ENCODE results near the gene LCMT1.

LCMT1 gene

DNA sequence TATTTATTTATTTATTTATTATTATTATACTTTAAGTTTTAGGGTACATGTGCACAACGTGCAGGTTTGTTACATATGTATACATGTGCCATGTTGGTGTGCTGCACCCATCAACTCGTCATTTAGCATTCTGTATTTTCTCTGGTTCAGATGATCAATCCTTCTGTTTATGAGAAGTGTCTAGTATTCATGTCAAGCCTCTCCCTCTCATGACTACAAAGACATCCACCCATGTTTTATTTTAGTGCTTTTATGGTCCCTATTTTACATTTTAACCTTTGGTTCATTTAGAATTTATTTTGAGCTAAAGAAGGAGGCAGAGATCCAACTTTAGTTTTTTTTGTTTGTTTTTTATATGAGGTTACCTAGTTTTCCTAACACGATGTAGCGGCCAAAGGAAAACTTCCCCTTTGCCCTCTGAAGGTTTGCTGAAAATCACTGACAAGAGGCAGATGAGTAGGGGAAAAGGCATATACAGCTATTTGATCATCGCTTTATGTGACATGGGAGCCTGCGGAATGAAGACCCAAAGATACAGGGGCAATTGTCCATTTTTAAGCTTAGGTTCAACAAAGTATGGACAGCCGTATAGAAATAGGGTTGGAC is 82.8 kb downstream of the LCMT1 start:
- no peak for DNase-seq (ENCODE audit: low read depth, low spot score)

DNA sequence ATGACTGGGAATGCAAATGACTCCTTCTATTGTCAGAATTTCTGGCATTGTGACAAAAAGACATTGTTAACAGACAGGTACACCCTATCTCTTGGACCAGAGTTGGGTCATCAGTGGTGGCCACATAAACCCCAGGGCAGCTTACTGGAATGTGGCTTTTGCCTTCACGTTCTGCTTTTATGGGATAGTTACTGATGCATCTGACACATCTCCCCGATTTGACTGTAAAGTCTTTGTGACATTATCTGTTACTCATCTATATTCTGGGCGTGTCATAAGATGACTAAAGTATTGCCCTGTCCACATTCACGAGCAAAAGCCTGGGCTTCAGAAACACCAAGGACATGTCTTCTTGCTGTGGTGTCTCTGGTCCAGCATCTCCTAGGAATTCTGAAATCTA is 86.5 kb downstream of the LCMT1 start:
- no peak for DNase-seq (ENCODE audit: low read depth, low spot score)

DNA sequence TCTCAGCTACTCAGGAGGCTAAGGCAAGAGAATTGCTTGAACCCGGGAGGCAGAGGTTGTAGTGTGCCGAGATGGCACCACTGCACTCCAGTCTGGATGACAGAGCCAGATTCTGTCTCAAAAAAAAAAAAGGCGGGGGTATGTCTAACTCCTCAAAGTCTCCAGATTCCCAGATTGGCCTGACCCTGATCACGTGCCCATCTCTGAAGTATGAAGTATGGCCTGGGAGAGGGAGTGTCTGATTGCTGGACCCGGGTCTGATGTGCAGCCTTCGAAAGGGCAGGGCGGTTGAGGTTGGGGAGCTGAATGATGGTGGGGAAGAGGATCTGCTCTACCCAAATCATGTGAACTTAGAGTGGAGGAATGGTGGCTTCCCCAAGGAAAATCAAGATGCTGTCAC is 87.9 kb downstream of the LCMT1 start:
- no peak for DNase-seq (ENCODE audit: low read depth, low spot score)

GRCh38 chr16:25210758-25211157 is 99.2 kb downstream of the LCMT1 start:
- no peak for DNase-seq (ENCODE audit: low read depth, low spot score)

DNA sequence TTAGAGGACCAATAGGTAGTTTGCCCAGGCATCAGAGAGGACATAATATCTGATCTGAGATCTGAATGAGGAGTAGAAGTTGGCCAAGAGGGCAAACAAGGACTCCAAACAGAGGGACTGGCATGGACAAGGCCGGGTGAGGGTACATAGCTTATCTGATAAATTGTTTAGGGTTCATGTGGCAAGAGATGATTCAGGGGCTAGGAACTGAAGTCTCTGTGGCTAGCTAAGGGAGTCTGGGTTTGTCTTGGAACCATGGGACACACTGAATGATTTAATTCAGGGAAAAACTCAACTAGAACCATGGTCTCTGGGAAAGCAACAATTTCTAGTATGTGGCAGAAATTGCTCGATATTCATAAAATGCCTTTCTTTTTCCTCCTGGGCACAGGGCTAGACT is 101.1 kb downstream of the LCMT1 start:
- no peak for DNase-seq (ENCODE audit: low read depth, low spot score)

DNA sequence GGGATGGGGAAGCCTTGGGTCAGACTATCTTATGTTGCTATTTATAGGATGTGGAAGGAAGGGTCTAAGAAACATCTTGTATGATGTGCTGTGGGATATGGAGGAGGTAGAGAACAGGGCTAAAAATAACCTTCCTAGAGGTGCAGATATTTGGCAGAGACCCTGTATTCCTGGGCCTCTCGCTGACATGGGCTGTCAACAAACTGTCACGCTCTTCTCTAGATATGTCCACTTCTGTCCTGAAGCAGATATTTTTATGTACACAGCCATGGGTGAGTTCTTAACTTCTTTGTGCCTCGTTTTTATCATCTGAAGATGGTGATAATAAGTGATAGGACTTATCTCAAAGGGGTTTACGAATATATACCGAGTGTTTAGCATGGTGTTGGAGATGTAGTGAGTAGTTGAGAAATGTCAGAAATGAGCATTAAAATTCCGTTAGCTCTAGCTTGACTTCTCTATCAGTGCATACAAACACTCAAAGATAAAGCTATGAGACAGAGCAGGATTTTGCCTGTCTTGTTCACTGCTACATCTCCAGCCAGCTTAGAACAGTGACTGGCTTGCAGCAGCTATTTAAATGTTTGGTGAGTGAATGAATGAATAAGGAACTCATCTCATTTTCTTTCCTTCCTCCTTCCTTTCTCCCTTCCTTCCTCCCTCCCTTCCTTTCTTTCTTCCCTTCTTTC is 102.3 kb downstream of the LCMT1 start:
- no peak for DNase-seq (ENCODE audit: low read depth, low spot score)

GRCh38 chr16:25217112-25217511 is 105.6 kb downstream of the LCMT1 start:
- DNase-seq (ENCODE audit: low read depth, low spot score) = no peak

DNA sequence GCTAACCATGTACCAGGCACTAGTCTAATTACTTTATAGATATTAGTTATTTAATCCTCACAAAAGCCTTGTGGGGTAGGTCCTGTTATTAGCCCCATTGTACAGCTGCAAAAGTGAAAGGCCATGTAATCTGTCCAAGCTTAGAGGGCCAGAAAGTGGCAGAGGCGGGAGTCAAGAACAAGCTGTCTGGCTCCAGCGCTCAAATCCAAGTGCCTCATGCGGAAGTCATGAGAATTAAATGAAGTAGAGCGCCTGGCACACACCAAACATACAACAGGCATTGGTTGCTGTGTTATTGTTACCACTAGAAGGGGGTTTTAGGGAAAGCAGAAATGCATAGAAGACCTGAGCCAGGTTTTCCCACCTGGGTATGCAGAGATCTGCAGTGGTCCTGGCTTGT is 106.4 kb downstream of the LCMT1 start:
- DNase-seq (ENCODE audit: low read depth, low spot score) = no peak

- no peak for DNase-seq (ENCODE audit: low read depth, low spot score)
Observed at GRCh38 chr16:25219070-25219737, 107.7 kb downstream of the LCMT1 start.

GRCh38 chr16:25222959-25223358 is 111.4 kb downstream of the LCMT1 start:
- DNase-seq (ENCODE audit: low read depth, low spot score) = no peak

DNA sequence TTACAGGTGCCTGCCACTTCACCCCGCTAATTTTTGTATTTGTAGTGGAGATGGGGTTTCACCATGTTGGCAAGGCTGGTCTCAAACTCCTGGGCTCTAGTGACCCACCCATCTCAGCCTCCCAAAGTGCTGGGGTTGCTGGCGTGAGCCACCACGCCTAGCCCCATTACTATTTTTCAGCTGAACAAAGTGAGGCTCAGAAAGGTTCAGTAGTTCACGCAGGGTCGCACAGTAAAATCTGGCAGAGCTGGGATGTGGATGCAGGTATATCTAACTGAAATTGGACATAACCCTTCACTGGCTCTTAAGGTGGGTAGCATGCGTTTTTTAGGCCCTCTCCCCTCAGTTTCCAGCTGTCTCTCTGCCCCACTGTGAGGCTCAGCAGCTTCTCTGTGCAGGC is 112.4 kb downstream of the LCMT1 start:
- no peak for DNase-seq (ENCODE audit: low read depth, low spot score)

DNA sequence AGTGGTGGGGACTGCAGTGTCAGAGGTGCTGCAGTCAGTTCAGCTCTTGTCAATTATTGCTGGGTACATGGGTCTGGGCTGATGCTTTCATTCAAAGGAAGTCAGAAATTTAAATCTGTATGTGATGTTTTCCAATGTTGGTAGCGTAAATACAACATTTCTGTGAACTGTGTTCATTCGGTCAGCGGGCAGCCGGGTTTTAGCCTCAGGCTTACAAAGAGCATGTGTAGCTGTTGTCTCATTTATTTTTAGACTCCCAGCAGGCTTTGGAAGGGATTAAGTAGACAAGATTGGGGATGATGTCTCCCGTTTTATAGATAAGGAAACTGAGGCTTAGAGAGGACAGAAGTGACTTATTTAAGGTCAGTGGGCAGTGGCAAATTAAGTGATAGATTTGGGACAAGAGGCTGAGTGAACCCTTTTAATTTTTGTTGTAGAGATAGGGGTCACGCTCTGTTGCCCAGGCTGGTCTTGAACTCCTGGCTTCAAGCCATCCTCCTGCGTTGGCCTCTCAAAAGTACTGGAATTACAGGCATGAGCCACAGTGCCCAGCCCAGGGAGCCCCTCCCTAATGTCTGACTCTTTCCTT is 113.3 kb downstream of the LCMT1 start:
- no peak for DNase-seq (ENCODE audit: low read depth, low spot score)

Measured in activated naive CD8-positive, alpha-beta T cell treated with anti-CD3 and anti-CD28 coated beads, Interleukin-2, amount 50 U/mL, for 16 hours (primary cell).